HG03442 (cell line): ENCODE results near the gene NELFCD.
A peak's percentile ranks its signal among the peaks of the same experiment; 100 is the strongest.
"Not testable (repeated sequence)": the region's sequence is repeated elsewhere in the genome, so short reads cannot be mapped to it uniquely, and the experiment has no call there.

Experiments
- ATAC-seq: cut with Tn5 transposase; IDR thresholded peaks from one replicate; pipeline ENCODE4 v1.9.1; 2021; ENCODE audit warnings: mild to moderate bottlenecking, moderate library complexity; ENCODE audit not compliant: unreplicated experiment

NELFCD gene

GRCh38 chr20:59023616-59024015 is 42.6 kb downstream of the NELFCD start:
- no peak for ATAC-seq

GRCh38 chr20:59024111-59024530 is 43.1 kb downstream of the NELFCD start:
- no peak for ATAC-seq

- no peak for ATAC-seq
These were observed 44.0 kb downstream of the NELFCD start for GRCh38 chr20:59025086-59025485.

DNA sequence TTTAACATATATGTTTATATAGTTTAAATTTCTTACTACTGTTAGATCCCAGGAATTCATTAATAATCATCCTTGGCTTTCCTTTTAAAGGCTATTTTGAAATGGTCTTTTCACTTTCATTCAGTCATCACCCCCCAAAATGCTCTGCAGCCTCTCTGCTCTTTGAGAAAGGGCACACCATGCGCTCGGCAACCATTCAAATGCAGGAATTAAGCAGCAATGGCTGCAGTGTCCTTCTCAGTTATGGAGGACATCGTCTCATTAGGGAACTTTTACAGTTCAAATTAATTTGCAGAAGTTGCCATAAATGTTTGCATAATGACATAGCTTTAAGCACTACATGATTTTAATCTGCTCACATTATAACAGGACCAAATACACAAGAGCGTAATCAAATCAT is 44.5 kb downstream of the NELFCD start:
- ATAC-seq: no peak

DNA sequence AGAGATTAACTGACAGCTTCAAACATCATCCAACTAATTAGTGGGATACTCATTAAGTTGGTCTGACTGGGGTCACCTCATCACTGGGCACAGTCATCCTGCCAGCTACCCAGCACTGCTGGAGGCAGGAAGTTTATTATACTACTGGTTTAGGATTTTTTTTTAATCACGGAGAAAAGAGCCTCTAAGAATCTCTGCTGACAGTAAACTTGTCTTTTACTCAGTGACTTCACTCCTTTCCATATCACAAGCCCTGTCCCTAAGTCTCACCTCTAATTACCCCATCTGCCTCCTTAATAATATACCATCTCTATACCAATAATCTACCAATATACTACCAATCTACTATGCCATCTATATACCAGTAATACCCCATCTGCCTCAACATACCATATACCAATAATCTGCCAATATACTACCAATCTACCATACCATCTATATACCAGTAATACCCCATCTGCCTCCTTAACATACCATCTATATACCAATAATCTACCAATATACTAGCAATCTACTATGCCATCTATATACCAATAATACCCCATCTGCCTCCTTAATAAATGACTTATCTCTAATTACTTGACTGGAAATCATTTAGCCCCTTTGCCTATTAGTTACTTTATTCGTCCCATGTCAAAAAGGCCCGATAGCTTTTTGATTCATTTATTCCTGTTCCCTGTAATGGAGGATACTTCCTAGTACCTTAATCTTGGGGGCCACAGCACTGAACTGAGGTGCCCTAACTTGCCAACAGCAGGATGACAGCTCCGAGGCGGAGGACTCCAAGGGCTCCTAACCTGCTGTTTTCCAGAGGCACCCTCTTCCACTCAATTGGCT is 46.1 kb downstream of the NELFCD start:
- ATAC-seq: no peak

- no peak for ATAC-seq
These were observed 46.8 kb downstream of the NELFCD start for GRCh38 chr20:59027741-59028320.

DNA sequence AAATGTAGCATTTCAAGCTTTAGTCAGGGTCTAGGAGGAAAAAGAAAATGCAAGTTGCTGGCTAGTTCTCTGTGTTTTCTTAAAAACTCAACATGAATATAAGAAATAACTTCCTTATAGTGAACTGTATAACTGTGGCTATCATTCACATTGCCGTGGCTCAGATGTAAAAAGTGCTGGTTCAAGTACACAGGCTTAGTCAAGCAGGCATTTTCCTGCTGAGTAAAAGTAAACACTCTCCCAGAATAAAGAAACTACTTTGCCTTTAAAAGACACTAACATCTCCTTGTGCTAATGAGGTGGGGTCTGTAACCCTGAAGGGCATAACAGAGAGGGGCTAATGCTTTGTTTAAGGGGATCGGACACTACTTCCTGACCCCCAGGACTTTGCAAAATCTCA is 47.8 kb downstream of the NELFCD start:
- ATAC-seq: no peak

DNA sequence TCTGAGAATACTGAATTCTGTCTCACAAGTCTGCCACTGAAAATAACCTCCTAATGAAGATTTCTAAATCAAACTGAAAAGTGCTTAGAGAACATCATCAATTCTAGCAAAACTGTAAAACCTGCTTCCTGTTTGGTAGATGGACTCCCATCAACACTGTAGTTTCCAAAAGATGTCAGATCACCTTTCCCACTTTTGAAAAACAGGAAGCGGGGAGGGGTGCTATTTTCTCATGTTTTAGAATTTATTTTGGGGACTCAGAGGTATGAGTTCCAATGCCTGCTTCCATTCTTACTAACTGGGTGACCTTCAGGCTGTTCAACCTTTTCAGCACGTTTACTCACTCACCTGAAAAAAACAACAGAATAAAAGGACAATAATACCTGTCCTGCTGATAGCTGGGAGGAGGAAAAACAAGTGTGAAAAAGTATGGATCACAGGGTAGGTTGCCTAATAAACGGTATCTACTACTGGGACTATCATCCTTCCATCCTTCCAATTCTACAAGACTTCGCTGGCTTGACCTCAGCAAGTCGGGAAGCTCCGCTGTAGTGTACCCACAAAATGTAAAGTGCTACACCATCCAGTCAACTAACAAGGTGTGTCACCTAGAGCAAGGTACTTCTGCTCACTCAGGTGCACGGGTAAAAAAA is 50.0 kb downstream of the NELFCD start:
- ATAC-seq: no peak

DNA sequence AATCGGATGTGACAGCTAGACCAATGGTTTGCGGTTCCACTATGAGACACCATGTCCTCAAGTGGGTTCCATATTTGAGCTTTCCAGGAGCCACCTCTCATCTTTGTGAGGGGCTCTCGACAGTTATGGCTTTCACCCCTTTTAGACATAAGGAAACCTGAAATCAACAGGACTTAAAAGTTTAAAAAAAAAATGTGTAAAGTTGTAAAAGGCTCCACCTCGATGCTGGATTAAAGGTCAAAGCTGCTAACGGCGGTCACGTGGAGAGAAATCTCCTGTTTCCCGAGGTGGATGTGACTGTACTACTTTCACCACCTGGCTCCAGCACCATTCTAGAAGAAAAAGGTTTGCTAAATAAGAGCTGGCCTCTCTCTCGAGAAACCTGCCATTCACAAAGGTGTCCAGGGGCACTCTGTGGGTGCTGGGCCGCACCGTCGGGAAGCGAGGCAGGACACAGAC is 50.5 kb downstream of the NELFCD start:
- no peak for ATAC-seq

GRCh38 chr20:59032023-59032712 is 51.1 kb downstream of the NELFCD start, which contains the start of gene ATP5F1E:
Gene ATP5F1E (minus strand): TSS chr20:59032335. CDS start chr20:59032251, 84 bp downstream.
- peak; percentile 86 for ATAC-seq

GRCh38 chr20:59032713-59033059 is 51.6 kb downstream of the NELFCD start:
- no peak for ATAC-seq

DNA sequence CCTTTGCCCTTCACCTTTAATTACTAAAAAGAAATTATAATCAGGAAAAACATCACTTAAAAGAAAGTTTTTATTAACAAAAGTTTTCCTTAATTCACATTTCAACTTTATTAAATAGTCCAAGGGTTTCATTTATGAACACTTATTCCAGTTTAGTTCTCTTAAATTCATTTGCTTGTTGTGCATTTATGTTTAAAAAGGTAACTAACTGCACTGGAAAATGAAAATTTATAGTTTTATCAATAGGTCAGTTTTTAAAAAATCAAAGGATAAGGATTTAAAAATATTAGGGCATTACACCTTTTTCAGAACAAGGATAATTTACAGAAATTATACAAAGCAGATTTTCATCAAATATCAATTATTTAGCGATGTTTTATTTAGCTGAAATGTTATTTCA is 52.0 kb downstream of the NELFCD start:
- no peak for ATAC-seq

- ATAC-seq: no peak
These were observed 52.6 kb downstream of the NELFCD start for GRCh38 chr20:59033616-59034165.

- ATAC-seq: no peak
These were observed 54.3 kb downstream of the NELFCD start for GRCh38 chr20:59035381-59035780.

- ATAC-seq: no peak
These were observed 56.3 kb downstream of the NELFCD start for GRCh38 chr20:59037386-59037785.

- ATAC-seq: no peak
These were observed 58.2 kb downstream of the NELFCD start for GRCh38 chr20:59039233-59039632.

DNA sequence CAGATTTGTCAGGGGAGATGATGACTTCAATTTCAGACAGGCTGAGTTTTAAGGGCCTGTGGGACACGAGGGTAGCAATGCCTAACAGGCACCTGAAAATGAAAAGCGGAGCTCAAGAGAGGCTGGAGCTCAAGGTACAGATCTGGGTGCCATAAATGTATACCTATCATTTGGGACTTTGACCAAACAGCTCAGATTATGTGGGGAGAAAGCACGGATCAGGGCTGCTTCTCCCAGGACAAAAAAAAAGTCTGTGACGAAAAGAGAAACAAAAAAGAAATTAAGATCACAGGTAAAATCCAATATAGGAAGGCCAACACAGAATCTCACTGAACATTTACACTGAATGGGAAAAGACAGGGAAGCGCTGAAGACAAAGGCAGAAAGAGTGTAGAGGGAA is 59.6 kb downstream of the NELFCD start:
- no peak for ATAC-seq

DNA sequence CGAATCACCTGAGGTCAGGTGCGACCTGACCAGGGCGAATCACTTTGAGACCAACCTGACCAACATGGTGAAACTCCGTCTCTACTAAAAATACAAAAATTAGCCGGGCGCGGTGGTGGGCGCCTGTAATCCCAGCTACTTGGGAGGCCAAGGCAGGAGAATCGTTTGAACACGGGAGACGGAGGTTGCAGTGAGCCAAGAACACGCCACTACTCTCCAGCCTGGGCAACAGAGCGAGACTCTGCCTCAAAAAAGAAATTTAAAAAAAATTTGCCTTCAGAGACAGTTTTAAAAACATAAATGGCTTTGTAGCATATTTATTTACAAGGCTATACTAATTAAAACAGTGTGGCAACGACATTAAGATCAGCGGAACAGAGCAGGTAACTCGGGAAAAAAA is 60.4 kb downstream of the NELFCD start:
- ATAC-seq: not testable (repeated sequence)

GRCh38 chr20:59042151-59042795 is 61.2 kb downstream of the NELFCD start, which contains the start of gene PRELID3B:
Gene PRELID3B (minus strand): TSS chr20:59042786. CDS start chr20:59042730, 56 bp downstream.
- peak; percentile 29 for ATAC-seq
